MM.1S (cell line): Measurements from ENCODE around the gene GFAP.

ENCODE experiments used
- CTCF ChIP-seq: fragments of 300-600 bp; sonication (generic); IDR thresholded peaks from 2 replicates; pipeline ENCODE4 v1.5.1; 2016; ENCODE audit warnings: antibody characterized with exemption, low read length, mixed read lengths
- EZH2 ChIP-seq: fragments of 300-600 bp; sonication (generic); optimal IDR thresholded peaks from 2 replicates; pipeline ENCODE3; 2017; ENCODE audit warnings: low read depth, mild to moderate bottlenecking, antibody characterized with exemption, low read length, mixed read lengths
- EZH2phosphoT487 ChIP-seq: fragments of 300-600 bp; sonication (generic); IDR thresholded peaks from 2 replicates; pipeline ENCODE4 v1.6.1; 2018; ENCODE audit warnings: antibody characterized with exemption, low read length

GRCh38 chr17:44932787-44933097 is 17.4 kb upstream of the GFAP start:
- TF ChIP-seq CTCF (no peak), EZH2phosphoT487 (no peak), EZH2 (no peak)
